ENCODE data around the gene FOXO3.

FOXO3 gene

DNA sequence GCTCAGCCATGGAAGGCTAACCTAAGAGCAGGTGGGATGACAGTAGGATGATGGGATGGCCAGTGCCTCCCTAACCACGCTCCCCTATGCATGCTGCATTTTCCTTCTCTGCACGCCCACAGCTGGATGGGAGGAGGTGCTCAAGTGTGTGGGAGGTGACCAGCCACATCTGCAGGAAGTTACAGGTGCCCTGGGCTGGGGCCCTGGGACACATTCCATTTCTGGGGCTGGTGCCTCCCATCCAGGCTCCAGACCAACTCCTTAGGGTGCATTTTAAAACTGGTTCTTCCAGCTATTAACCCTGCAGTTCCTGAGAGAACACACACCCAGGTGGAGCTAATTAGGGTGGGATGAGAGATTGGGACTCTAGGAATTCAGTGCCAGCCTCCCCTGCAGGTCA is 152.2 kb downstream of the FOXO3 start:
- H3K79me2 ChIP-seq (ENCODE audit: control insufficient read depth, low read length) = no peaks in the 10 kb centered on the region
- TF ChIP-seq, protein P1, sequence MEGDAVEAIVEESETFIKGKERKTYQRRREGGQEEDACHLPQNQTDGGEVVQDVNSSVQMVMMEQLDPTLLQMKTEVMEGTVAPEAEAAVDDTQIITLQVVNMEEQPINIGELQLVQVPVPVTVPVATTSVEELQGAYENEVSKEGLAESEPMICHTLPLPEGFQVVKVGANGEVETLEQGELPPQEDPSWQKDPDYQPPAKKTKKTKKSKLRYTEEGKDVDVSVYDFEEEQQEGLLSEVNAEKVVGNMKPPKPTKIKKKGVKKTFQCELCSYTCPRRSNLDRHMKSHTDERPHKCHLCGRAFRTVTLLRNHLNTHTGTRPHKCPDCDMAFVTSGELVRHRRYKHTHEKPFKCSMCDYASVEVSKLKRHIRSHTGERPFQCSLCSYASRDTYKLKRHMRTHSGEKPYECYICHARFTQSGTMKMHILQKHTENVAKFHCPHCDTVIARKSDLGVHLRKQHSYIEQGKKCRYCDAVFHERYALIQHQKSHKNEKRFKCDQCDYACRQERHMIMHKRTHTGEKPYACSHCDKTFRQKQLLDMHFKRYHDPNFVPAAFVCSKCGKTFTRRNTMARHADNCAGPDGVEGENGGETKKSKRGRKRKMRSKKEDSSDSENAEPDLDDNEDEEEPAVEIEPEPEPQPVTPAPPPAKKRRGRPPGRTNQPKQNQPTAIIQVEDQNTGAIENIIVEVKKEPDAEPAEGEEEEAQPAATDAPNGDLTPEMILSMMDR (IDR thresholded peaks at IDR 0.05; ENCODE audit: low read depth, low read length, poor library complexity, severe bottlenecking) = no peak
- TF ChIP-seq EZH2phosphoT487 (IDR thresholded peaks at IDR 0.05; ENCODE audit: borderline replicate concordance, low read length) = no peak
- no peaks in the 10 kb centered on the region for H3F3A ChIP-seq (ENCODE audit: control insufficient read depth, insufficient read depth)
- no peaks in the 10 kb centered on the region for H3K9me2 ChIP-seq (replicated peaks; ENCODE audit: control insufficient read depth, low read length)
- peaks cover 9% of the 10 kb centered on the region; the same call in 1 of the 2 replicates for H3K27me3 ChIP-seq (ENCODE audit: control insufficient read depth, low read length)
- no peaks in the 10 kb centered on the region for H4K20me1 ChIP-seq (ENCODE audit: control insufficient read depth, insufficient read depth, low read depth, low read length)
- H3K4me1 ChIP-seq (ENCODE audit: control insufficient read depth, low read length) = no peaks in the 10 kb centered on the region
- no peaks in the 10 kb centered on the region for H3K9me3 ChIP-seq (ENCODE audit: control insufficient read depth, insufficient read depth, low read length)
- H3K27ac ChIP-seq (ENCODE audit: low read depth, low read length) = no peak overlapping the region
- no peak overlapping the region for H3K4me2 ChIP-seq (ENCODE audit: low read length)
- H3K36me3 ChIP-seq (ENCODE audit: control insufficient read depth, low read length) = no peaks in the 10 kb centered on the region
- no peak overlapping the region for H3K4me3 ChIP-seq (ENCODE audit: low read length)

DNA sequence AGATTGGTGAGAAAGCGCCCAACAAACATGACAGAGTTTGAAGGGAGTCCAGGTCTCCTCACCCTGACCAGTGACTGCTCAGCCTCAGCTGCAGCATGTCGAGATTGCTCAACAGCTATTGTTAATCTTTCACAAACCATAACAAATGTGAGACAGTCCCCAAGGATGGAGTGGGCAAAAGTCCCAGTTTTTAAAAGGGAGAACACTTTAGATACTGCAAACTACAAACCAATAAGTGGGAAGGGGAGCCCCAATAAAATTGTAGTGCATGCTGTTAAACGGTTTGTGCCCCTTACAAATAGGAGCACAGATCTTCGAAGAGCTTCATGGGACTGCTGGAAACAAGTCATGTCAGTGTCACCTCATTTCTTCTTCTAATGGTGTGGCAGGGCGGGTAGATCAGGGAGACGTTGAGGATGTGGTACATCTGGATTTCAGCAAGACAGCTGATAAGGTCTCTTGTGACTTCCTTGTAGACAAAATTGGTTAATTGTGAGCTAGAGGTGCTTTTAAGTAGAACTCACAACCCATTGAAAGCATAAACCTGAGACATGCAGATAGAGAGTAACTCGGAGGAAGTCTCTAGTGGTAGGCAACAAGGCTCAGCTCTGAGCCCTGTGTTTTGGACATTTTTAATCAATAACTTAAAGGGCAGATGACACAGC is 153.5 kb downstream of the FOXO3 start:
- H3K9me3 ChIP-seq (ENCODE audit: control insufficient read depth, insufficient read depth, low read length) = no peaks in the 10 kb centered on the region
- no peak overlapping the region for H3K4me2 ChIP-seq (ENCODE audit: low read length)
- peaks cover 9% of the 10 kb centered on the region; the same call in 1 of the 2 replicates for H3K27me3 ChIP-seq (ENCODE audit: control insufficient read depth, low read length)
- no peaks in the 10 kb centered on the region for H4K20me1 ChIP-seq (ENCODE audit: control insufficient read depth, insufficient read depth, low read depth, low read length)
- H3K4me1 ChIP-seq (ENCODE audit: control insufficient read depth, low read length) = no peaks in the 10 kb centered on the region
- no peak overlapping the region for H3K4me3 ChIP-seq (ENCODE audit: low read length)
- no peaks in the 10 kb centered on the region for H3K79me2 ChIP-seq (ENCODE audit: control insufficient read depth, low read length)
- no peaks in the 10 kb centered on the region for H3K36me3 ChIP-seq (ENCODE audit: control insufficient read depth, low read length)
- H3K9me2 ChIP-seq (replicated peaks; ENCODE audit: control insufficient read depth, low read length) = no peaks in the 10 kb centered on the region
- TF ChIP-seq, protein P1 (IDR thresholded peaks at IDR 0.05; ENCODE audit: low read depth, low read length, poor library complexity, severe bottlenecking) = no peak
- no peak for TF ChIP-seq EZH2phosphoT487 (IDR thresholded peaks at IDR 0.05; ENCODE audit: borderline replicate concordance, low read length)
- no peak overlapping the region for H3K27ac ChIP-seq (ENCODE audit: low read depth, low read length)
- H3F3A ChIP-seq (ENCODE audit: control insufficient read depth, insufficient read depth) = no peaks in the 10 kb centered on the region

DNA sequence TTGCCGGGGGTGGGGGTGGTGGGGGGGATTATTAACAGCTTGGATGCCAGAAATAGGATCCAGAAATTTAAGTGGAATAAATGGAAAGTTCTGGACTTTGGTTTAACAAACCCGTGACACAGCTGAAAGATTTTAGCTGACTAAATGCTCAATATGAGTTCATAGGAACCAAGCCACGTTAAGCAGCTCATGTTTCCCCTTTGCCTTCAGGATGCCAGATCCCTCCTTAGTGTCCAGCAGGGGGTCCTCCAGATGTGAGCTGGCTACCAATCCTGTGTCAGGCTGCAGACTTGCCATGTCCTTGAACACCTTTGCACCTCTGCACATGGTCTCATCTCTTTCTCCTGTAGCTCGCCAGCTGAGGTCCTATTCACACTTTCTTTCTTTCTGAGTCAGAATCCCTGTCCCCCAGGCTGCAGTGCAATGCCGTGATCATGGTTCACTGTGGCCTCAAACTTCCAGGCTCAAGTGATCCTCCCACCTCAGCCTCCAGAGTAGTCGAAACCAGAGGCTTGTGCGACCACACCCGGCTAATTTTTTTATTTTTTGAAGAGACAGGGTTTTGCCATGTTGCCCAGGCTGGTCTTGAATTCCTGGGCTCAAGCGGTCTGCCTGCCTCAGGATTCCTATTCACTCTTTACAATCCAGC is 154.2 kb downstream of the FOXO3 start:
- Histone ChIP-seq H3K9me2 (replicated peaks; ENCODE audit: control insufficient read depth, low read length) (no peaks in the 10 kb centered on the region), H3K27me3 (ENCODE audit: control insufficient read depth, low read length) (peaks cover 9% of the 10 kb centered on the region; the same call in 1 of the 2 replicates), H3K4me3 (ENCODE audit: low read length) (no peak overlapping the region), H3K4me2 (ENCODE audit: low read length) (no peak overlapping the region), H3F3A (ENCODE audit: control insufficient read depth, insufficient read depth) (no peaks in the 10 kb centered on the region), H3K79me2 (ENCODE audit: control insufficient read depth, low read length) (no peaks in the 10 kb centered on the region), H4K20me1 (ENCODE audit: control insufficient read depth, insufficient read depth, low read depth, low read length) (no peaks in the 10 kb centered on the region), H3K4me1 (ENCODE audit: control insufficient read depth, low read length) (no peaks in the 10 kb centered on the region), H3K27ac (ENCODE audit: low read depth, low read length) (no peak overlapping the region), H3K9me3 (ENCODE audit: control insufficient read depth, insufficient read depth, low read length) (no peaks in the 10 kb centered on the region), H3K36me3 (ENCODE audit: control insufficient read depth, low read length) (no peaks in the 10 kb centered on the region)
- TF ChIP-seq EZH2phosphoT487 (IDR thresholded peaks at IDR 0.05; ENCODE audit: borderline replicate concordance, low read length) = no peak
- TF ChIP-seq, protein P1 (IDR thresholded peaks at IDR 0.05; ENCODE audit: low read depth, low read length, poor library complexity, severe bottlenecking) = no peak

Data from DOHH2 (cell line).